HK-2 (cell line): ENCODE data around the gene PBRM1.
"Not testable (repeated sequence)": the region's sequence is repeated elsewhere in the genome, so short reads cannot be mapped to it uniquely, and the experiment has no call there.

Source experiments
- DNase-seq: peaks from one replicate; pipeline ENCODE4 v3.0.0-alpha.2; 2018; ENCODE audit not compliant: unreplicated experiment

Gene PBRM1

GRCh38 chr3:52685709-52686691, at the start of gene PBRM1, which contains the start of gene GNL3:
PBRM1 (minus strand) TSS chr3:52685913.
GNL3 (plus strand) TSS chr3:52686032; CDS start chr3:52686093, 61 bp downstream.
- peak; percentile 86 for DNase-seq

DNA sequence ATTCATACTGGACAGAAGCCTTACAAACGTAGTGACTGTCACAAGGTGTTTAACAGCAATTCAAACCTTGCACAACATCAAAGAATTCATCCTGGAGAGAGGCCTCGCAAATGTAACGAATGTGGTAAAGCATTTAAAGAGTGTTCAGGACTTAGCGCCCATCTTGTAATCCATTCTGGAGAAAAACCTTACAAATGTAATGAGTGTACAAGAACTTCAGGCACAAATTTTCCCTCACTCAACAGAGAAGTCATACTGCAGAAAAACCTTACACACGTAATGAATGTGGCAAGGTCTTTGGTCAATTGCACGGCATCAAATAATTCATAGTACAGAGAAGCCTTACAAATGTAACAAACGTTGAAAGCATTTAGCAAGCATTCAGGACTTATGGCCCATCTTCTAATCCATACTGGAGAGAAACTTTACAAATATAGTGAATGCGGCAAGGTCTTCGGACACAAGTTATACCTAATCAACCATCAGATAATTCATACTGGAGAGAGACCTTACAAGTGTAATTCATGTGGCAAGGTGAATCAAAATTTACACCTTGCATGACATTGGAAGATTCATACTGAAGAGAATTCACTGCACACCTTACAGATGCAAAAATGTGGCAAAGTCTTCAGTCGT, 47.7 kb upstream of the PBRM1 start:
- DNase-seq = no peak

DNA sequence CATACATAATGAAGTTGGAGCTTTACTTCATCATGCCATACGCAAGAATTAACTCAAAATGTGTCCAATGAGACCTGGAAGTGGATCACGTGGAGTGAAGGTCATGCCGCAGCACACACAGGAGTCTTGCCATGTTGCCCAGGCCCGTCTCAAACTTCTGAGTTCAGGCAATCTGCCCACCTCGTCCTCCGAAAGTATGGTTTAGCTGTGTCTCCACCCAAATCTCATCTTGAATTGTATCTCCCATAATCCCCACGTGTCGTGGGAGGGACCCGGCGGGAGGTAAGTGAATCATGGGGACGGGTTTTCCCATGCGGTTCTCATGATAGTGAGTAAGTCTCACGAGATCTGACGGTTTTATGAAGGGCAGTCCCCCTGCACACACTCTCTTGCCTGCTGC, 45.9 kb upstream of the PBRM1 start:
- DNase-seq = no peak

DNA sequence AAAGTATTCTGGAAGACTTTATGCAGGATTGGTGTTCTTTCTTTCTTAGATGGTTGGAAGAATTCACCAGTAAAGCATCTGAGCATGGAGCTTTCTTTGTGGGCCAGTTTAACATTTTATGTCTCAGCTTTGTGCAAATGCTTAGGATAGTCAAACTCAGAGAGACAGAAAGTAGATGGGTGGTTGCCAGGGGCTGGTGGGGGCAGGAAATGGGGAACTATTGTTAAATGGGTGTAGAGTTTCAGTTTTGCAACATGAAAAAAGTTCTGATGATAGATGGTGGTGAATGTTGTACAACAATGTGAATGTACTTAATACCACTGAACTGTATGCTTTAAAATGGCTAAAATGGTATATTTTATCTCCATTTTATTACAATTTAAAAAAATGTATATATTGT, 45.0 kb upstream of the PBRM1 start:
- DNase-seq = no peak

DNA sequence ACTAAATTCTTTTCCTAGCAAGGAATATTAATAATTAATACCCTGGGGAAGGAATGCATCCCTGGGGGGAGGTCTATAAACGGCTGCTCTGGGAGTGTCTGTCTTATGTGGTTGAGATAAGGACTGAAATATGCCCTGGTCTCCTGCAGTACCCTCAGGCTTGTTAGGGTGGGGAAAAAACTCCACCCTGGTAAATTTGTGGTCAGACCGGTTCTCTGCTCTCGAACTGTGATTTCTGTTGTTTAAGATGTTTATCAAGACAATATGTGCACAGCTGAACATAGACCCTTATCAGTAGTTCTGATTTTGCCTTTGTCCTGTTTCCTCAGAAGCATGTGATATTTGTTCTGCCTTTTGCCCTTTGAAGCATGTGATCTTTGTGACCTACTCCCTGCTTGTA, 43.0 kb upstream of the PBRM1 start:
- not testable (repeated sequence) for DNase-seq

DNA sequence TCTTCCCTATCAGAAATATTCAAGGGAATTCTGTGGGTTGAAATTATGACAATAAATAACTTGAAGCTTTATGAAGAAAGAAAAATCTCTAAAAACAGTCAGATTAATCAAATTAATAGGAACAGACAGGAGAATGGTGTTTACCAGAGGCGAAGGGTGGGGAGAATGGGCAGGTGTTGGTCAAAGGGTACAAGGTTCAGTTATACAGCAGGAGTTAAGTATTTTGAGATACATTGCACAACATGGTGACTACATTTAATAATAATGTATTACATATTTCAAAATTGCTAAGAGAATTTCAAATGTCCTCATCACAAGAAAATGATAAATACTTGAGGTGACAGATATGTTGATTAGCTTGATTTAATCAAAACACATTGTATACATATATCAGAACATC, 38.8 kb upstream of the PBRM1 start:
- DNase-seq = no peak

DNA sequence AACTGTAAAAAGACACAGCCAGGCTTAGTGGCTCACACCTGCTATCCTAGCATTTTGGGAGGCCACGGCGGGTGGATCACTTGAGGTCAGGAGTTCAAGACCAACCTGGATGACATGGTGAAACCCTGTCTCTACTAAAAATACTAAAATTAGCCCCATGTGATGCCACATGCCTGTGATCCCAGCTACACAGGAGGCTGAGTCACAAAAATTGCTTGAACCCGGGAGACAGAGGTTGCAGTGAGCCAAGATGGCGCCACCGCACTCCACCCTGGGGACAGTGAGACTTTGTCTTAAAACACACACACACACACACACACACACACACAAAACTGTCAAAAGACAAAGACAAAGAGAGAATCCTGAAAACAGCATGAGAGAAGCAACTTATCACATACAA, 38.2 kb upstream of the PBRM1 start:
- DNase-seq = no peak

- DNase-seq = no peak
These were observed 36.8 kb upstream of the PBRM1 start for GRCh38 chr3:52722491-52722890.

GRCh38 chr3:52721730-52722008, 36.0 kb upstream of the PBRM1 start:
- no peak for DNase-seq

- DNase-seq = no peak
These were observed 35.5 kb upstream of the PBRM1 start for GRCh38 chr3:52721002-52721729.

GRCh38 chr3:52719618-52720017, 33.9 kb upstream of the PBRM1 start:
- no peak for DNase-seq

DNA sequence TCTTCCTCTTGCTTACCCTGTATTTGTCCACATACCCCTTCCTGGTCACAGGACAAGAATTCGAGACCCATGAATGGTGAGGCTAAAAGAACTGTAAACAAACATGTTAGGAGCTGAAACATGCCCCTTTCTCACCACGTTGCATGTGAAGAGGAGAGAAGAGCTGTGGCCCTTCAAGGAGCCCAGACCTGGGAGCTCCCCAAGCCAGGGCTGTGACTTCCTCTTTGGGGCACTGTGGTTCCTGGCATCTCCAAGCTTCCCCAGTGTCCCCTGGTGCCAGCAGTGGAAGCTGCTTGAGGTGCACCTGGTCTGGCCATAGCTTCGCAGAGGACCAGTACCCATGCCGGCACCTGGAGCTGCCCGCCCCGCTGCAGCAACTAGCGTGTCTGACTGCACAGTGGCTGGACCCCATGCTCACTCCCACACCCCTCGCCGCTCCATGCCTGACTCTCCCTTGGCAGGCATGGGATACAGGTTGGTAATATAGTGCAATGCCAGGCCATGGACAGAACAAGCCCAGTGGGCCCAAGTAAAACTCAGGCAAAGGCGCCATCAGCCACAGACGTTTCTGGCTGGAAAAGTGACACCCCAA, 30.1 kb upstream of the PBRM1 start:
- DNase-seq = no peak

DNA sequence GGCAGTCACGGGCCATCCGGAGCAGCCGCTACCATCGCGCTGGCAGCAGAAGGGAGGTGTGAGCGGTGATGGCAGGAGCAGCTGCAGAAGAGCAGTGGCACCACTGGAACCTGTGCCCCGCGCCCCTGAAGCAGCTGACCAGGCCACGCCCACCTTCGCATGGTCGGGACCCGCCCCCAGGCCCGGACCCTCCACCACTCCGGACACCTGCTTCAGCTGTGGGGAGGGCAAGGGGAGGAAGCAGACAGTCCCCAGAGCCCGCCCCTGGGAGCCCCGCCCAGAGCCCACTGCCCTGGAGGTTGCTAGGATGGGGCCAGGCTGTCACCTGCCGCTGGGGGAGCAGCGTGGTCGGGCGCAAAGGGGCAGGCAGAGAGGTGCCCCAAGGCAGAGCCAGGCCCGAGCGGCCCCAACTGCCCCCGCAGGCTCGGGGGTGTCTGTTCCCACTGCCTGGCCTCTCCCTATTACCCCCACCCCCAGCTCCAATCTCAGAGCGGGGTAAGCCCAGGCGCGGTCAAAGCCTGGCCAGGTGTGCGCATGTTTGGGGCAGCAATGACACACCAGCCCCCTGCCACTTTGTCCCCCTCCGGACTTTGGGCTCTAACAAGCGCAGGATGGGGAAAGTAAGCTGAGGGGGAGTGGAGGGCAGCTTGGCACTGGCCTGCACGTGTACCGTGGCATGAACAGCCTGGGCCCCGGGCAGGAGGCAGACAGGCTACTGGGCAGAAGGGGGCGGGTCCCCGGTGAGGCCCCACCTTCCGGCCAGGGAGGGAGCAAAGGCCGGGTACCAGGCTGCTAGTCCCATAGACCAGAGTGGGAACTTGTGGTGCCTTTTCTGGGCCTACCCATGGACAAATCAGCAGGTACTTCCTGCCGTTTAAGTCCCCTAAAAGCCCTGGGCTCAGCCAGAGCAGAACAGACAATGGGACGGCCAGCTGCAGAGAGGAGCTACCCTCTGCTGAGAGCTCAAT, 28.9 kb upstream of the PBRM1 start:
- no peak for DNase-seq

DNA sequence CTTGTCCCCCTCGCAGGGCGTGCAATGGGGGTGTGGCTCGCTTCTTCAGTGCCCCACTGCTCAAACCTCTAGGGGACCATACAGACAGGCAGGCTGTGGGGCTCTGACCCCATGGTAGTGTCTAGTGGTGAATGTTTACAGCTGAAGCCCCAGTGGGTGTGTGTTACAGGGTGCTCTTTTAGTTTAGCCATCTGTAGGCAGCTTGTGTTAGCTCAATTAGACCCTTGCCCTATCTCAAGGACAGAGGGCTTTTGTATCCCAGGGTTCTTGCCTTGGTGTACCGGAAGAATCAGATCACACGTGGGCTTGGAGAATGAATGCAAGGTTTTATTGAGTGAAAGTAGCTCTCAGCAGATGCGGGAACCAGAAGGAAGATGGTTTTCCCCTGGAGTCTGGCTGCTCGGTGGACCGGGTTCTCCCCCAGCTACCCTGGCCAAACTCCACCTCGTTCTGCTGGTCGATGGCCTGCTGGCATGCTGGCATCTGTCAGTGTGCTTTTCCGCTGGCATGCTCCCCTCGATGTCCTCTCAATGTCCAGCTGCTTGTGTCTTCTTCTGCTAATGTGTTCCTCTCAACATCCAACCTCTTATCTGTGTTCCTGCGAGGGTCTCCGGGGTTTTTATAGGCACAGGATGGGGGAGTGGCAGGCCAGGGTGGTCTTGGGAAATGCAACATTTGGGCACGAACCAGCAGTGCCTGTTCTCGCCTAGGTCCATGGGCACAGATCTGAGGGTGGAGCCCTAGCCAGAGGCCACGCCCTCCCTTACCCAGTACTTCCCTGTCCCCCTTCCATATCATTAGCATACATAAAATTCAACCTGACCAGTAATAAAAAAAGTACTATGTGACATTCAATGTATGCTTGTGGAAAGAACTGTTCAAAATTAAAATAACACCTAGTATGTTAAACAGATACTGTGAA, 26.8 kb upstream of the PBRM1 start:
- DNase-seq = no peak

DNA sequence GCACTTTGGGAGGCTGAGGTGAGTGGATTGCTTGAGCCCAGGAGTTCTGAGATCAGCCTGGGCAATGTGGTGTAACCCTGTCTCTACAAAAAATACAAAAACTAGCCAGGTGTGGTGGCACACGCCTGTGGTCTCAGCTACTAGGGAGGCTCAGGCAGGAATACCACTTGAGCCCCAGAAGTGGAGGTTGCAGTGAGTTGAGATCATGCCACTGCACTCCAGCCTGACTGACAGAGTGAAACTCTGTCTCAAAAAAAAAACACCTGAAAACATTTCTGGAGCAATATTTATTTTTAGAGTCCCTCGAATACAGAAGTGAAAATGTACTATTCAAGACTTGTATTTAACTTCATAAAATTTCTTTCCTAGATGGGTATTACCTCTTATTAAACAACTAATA, 24.8 kb upstream of the PBRM1 start:
- no peak for DNase-seq

DNA sequence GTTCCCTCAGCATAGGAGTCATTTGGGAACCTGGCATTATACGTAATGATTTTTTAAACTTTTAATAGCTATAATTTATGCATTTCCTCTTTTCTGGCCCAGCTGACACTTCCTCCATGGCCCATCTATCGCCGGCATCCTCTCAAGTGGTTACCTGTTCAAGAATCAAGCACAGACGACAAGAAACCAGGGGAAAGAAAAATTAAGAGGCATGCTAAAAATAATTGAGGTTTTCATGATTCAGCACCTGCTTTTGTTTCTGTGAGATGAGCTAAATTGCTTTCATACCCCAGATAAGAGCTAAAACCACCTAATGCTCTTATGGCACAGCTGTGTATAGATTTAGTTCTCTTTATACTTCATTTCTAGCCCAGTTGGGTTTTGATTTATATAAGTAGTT, 21.9 kb upstream of the PBRM1 start:
- DNase-seq = no peak

- peak; percentile 74 for DNase-seq
These were observed 20.3 kb upstream of the PBRM1 start, which contains the start of the genes GLT8D1 and SPCS1 for GRCh38 chr3:52705688-52706686. GLT8D1 (minus strand) TSS chr3:52705791; CDS start chr3:52700460, 5,331 bp downstream. SPCS1 (plus strand) TSS chr3:52706106; CDS start chr3:52706247, 141 bp downstream.

DNA sequence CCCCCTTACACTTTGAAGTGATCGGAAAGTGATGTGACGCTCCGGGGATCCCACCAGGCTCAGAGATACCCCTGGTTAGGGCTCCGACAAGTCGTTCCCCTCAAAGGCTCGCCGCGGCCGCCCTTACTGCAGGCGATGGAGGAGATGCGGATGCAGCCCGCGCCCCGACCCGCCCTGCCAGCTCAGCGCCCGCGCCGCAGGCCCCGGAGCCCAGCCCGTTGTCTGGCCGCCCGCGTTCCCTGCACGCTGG, 19.6 kb upstream of the PBRM1 start:
- DNase-seq = no peak
